Left lung (tissue), 10 donors: ENCODE data around the gene RASSF4. TPM values are rescaled to one million over a fixed set of nuclear protein-coding genes. Genes with fewer than 3 reads are reported as not detected.

Source experiments
- ATAC-seq: fragments of 200-7000 bp; cut with Tn5 transposase; one replicate; pipeline ENCODE4 v1.9.1; 2020; ENCODE audit warnings: moderate library complexity
- DNase-seq, 4 donors: peaks; one replicate each; pipeline ENCODE4 v3.0.0-alpha.2; 2013 to 2020
- H3K27ac ChIP-seq, 2 donors: fragments of 200-600 bp; sonication (generic) in 1 of 2; one replicate each; pipeline versions ENCODE4 v1.5.0 to v1.8.0; 2020 to 2021
- H3K27me3 ChIP-seq, 2 donors: fragments of 200-600 bp; sonication (generic) in 1 of 2; one replicate each; pipeline versions ENCODE4 v1.5.0 to v1.8.0; 2020 to 2021
- H3K36me3 ChIP-seq, 2 donors: fragments of 200-600 bp; sonication (generic) in 1 of 2; one replicate each; pipeline versions ENCODE4 v1.5.0 to v1.8.0; 2020 to 2021
- H3K4me1 ChIP-seq, 2 donors: fragments of 200-600 bp; one replicate each; pipeline ENCODE4 v1.8.0; 2021
- H3K4me3 ChIP-seq, 2 donors: fragments of 200-600 bp; sonication (generic) in 1 of 2; one replicate each; pipeline versions ENCODE4 v1.5.0 to v1.8.0; 2020 to 2021; ENCODE audit warnings: mild to moderate bottlenecking in 1 of 2
- H3K9me3 ChIP-seq, 2 donors: fragments of 200-600 bp; sonication (generic) in 1 of 2; one replicate each; pipeline versions ENCODE4 v1.5.0 to v1.8.0; 2020 to 2021
- intact Hi-C, 2 donors: fragments of 100-400 bp; cut with DNase I; formaldehyde crosslinking; loops; one replicate each; pipeline versions ENCODE4 v1.11.2 to v1.14.2; 2022
- polyA plus RNA-seq, 6 donors: library from polyadenylated mRNA; unstranded; fragments of 120-200 nt; gene quantifications; one replicate each; pipeline ENCODE4 v1.2.1, GENCODE V29; 2013; ENCODE audit not compliant: insufficient read length in 6 of 6
- total RNA-seq, 2 donors: library from RNA; stranded (reverse); fragmentation: NEBNext Ultra II Directional; extraction: Animal tissue kit (Norgen Biotek cat#: 25700); gene quantifications; one replicate each; pipeline ENCODE4 v1.2.1, GENCODE V29; 2021
- TF ChIP-seq, protein P1 (sequence below), 2 donors: fragments of 200-600 bp; sonication (generic) in 1 of 2; IDR thresholded peaks; one replicate each; pipeline versions ENCODE4 v1.5.0 to v1.8.0; 2021; ENCODE audit warnings: antibody characterized with exemption in 2 of 2
- donor health status: DM: no; HTN: yes; CAD: no.
- donor health status: DM: no; HTN: no; CAD: no.

The RASSF4 gene
- total and polyA plus RNA-seq, 8 donors: 17.1 to 54.7 (median 20.7) TPM

DNA sequence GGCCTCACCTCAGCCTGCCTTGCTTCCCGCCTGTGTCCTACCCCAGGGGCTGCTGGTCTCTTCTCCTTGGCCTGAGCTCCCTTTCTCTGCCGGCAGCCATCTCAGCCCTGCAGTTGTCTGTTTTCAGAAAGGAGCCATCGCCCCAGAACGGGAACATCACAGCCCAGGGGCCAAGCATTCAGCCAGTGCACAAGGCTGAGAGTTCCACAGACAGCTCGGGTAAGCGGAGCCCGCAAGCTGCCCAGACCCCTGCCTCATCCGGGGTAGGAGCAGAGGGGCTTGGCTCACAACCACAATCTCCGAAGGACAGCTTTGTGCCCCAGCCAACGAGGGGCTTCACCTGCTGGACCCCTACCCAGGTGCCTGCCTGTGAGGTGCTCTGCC lies 24.3 kb downstream of the RASSF4 start:
- ATAC-seq: no peak
- H3K4me1 ChIP-seq: peaks cover 30 to 64% of the 10 kb centered on the region in 2 donors

DNA sequence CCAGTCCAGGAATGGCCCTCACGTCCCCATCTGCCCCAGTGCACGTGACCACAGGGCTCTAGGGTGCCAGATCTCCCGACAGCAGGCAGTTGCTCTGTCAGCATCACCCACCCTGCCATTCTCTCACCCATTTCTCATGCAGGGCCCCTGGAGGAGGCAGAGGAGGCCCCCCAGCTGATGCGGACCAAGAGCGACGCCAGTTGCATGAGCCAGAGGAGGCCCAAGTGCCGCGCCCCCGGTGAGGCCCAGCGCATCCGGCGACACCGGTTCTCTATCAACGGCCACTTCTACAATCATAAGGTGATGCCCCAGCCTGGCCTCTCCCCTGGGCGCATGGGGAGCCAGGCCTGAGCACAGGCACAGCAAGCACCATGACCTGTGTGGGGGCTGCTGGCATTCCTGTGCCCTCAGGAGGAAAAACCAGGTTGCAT lies 25.1 kb downstream of the RASSF4 start:
- ATAC-seq (no peak), DNase-seq (no peak)
- no peaks in the 10 kb centered on the region for H3K27me3 ChIP-seq
- intact Hi-C loops: no loop called here
- peaks cover 23 to 62% of the 10 kb centered on the region in 2 donors for H3K4me1 ChIP-seq
- TF ChIP-seq, protein P1, sequence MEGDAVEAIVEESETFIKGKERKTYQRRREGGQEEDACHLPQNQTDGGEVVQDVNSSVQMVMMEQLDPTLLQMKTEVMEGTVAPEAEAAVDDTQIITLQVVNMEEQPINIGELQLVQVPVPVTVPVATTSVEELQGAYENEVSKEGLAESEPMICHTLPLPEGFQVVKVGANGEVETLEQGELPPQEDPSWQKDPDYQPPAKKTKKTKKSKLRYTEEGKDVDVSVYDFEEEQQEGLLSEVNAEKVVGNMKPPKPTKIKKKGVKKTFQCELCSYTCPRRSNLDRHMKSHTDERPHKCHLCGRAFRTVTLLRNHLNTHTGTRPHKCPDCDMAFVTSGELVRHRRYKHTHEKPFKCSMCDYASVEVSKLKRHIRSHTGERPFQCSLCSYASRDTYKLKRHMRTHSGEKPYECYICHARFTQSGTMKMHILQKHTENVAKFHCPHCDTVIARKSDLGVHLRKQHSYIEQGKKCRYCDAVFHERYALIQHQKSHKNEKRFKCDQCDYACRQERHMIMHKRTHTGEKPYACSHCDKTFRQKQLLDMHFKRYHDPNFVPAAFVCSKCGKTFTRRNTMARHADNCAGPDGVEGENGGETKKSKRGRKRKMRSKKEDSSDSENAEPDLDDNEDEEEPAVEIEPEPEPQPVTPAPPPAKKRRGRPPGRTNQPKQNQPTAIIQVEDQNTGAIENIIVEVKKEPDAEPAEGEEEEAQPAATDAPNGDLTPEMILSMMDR (IDR thresholded peaks at IDR 0.05): no peak
- peaks cover 0 to 72% of the 10 kb centered on the region in 2 donors for H3K36me3 ChIP-seq
- H3K27ac ChIP-seq: peak overlapping the region; percentile 47 to 57
- no peaks in the 10 kb centered on the region for H3K9me3 ChIP-seq
- no peak overlapping the region for H3K4me3 ChIP-seq

More for the DNA sequence above, 24.3 kb downstream of the RASSF4 start:
- H3K36me3 ChIP-seq: peaks cover 0 to 64% of the 10 kb centered on the region in 2 donors
- TF ChIP-seq, protein P1 (IDR thresholded peaks at IDR 0.05): no peak
- H3K27me3 ChIP-seq: no peaks in the 10 kb centered on the region
- intact Hi-C loops: no loop called here
- no peak for DNase-seq
- H3K9me3 ChIP-seq: no peaks in the 10 kb centered on the region
- H3K27ac ChIP-seq: peak overlapping the region in 1 of 2 donors; percentile 57
- no peak overlapping the region for H3K4me3 ChIP-seq

DNA sequence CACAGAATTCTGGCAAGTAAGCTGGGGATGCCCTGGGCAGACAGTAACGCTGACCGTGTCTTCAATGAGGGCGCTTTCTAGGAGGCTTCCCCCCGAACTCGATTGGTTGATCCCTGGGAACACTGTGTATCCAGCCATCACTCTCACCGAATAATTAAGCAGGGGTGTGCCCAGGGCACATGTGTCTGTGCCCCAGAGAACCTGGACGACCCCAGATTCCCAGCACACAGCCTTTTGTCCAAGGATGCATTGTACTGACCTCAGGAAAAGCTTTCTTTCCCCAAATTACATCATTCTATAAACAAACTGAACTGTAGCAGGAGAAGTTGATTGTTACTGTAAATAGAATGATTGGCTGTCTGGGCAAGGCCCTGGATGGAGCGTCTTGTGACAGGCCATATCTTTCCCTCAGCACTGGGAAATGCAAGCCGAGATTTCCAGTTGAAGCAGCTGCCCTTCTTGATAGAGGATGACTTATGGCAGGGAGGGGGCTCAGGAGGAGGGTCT lies 25.6 kb downstream of the RASSF4 start:
- ATAC-seq: no peak
- Histone ChIP-seq H3K4me1 (peaks cover 19 to 59% of the 10 kb centered on the region in 2 donors), H3K36me3 (peaks cover 0 to 77% of the 10 kb centered on the region in 2 donors), H3K9me3 (no peaks in the 10 kb centered on the region), H3K27ac (peak overlapping the region; percentile 47 to 57), H3K27me3 (no peaks in the 10 kb centered on the region), H3K4me3 (no peak overlapping the region)
- TF ChIP-seq, protein P1 (IDR thresholded peaks at IDR 0.05): no peak
- intact Hi-C loops: no loop called here
- no peak for DNase-seq

DNA sequence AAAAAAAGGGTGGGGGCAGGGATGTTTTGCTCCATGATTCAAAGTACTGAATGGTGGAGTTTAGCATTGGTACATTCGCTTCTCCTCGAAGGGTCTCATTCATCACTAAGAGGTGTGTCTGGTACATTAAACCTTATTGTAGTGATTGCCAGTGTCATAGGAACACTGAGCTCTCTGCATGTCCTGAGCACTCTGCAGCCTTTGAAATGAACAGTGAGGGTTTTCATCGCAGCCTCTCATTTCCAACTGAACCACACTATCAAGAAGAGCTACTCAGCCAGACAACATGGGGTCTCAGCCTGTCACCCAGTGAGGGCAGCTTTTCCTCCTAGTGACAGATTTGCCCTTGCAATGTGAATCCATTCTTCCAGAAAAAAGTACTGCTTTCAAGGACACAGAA lies 26.6 kb downstream of the RASSF4 start:
- intact Hi-C loops: no loop called here
- ATAC-seq: no peak
- TF ChIP-seq, protein P1 (IDR thresholded peaks at IDR 0.05): no peak
- DNase-seq: no peak
- Histone ChIP-seq H3K9me3 (no peaks in the 10 kb centered on the region), H3K27ac (peak overlapping the region; percentile 47 to 57), H3K4me1 (peaks cover 13 to 54% of the 10 kb centered on the region in 2 donors), H3K4me3 (no peak overlapping the region), H3K27me3 (no peaks in the 10 kb centered on the region), H3K36me3 (peaks cover 0 to 86% of the 10 kb centered on the region in 2 donors)

DNA sequence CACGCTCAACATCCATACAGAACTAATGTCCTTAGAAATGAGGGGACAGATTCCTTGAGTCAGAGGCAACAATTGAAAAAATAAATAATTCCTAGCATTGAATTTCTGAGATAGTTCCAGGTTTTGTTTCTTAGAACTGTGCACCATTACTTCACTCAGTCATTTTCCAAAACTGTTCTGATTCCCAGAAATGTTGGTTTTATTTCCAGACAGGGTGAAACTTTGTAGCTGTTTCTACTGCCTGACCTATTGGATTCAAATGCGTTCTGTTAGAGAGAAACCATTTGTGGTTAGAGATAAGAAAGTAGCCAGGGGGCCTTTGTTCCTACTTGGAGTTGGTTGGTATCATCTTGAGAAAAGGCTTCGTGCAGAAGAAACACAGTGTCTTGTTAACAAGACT lies 27.1 kb downstream of the RASSF4 start:
- intact Hi-C loops: no loop called here
- ATAC-seq (no peak), DNase-seq (no peak)
- H3K9me3 ChIP-seq: no peaks in the 10 kb centered on the region
- peaks cover 13 to 49% of the 10 kb centered on the region in 2 donors for H3K4me1 ChIP-seq
- H3K27me3 ChIP-seq: no peaks in the 10 kb centered on the region
- TF ChIP-seq, protein P1 (IDR thresholded peaks at IDR 0.05): no peak
- no peak overlapping the region for H3K4me3 ChIP-seq
- H3K36me3 ChIP-seq: peaks cover 0 to 91% of the 10 kb centered on the region in 2 donors
- peak overlapping the region; percentile 45 to 47 for H3K27ac ChIP-seq
